ENCODE measurements around the gene CORO2A. TPM values are rescaled to one million over a fixed set of nuclear protein-coding genes. Genes with fewer than 3 reads are reported as not detected.

Gene CORO2A
- polyA plus RNA-seq, 1 of the 3 experiments (the other 2 are of a cell fraction): 2.3 TPM

DNA sequence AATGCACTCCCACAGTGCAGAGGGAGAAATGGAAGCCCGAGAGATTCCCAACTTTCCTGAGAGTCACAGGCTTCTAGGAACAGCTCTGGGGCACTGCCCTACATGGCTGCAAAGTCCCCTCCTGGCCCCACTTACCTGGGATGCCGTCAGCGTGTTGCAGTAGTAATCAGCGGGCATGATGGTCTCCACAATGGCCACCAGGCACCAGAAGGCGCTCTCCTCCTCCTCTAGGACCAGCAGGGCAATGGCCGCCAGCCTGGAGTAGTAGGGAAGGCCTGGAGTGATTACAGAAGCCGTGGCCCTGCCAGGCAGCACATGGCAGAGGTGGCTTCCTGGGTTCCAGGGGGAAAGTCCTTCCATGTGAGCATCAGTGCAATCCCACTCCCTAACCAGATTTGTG lies 10.7 kb upstream of the CORO2A start:
- Histone ChIP-seq H3K36me3 (replicated peaks in 1 of 2; ENCODE audit: control insufficient read depth in 1 of 2, insufficient read depth in 2 of 2, low read length in 1 of 2) (no peaks in the 10 kb centered on the region), H3K27ac (ENCODE audit: low read depth in 2 of 2, low read length in 1 of 2) (no peak overlapping the region), H3K4me2 (no peak overlapping the region), H3K79me2 (ENCODE audit: insufficient read depth) (no peaks in the 10 kb centered on the region), H3K9me3 (no peaks in the 10 kb centered on the region), H4K20me1 (ENCODE audit: insufficient read depth) (no peaks in the 10 kb centered on the region), H3K9me2 (no peaks in the 10 kb centered on the region), H3K4me3 (ENCODE audit: low read depth in 2 of 2, low read length in 1 of 2) (no peak overlapping the region), H2AFZ (ENCODE audit: low read depth) (no peak overlapping the region), H3K4me1 (ENCODE audit: control insufficient read depth in 1 of 2, insufficient read depth in 2 of 2, low read depth in 1 of 2, low read length in 1 of 2) (no peaks in the 10 kb centered on the region), H3K9ac (no peak overlapping the region), H3F3A (replicated peaks; ENCODE audit: insufficient read depth) (no peaks in the 10 kb centered on the region), H3K27me3 (ENCODE audit: insufficient read depth) (no peaks in the 10 kb centered on the region)
- 79% methylated on average over 7 of the region's 7 CpGs for whole genome bisulfite sequencing (ENCODE audit: low lambda C conversion rate)
- DNase-seq: no peak
- TF ChIP-seq MEF2A (IDR thresholded peaks at IDR 0.05; ENCODE audit: borderline replicate concordance, low read depth): no peak
- TF ChIP-seq FOXM1 (IDR thresholded peaks at IDR 0.05; ENCODE audit: low read depth): no peak
- TF ChIP-seq, protein P1, sequence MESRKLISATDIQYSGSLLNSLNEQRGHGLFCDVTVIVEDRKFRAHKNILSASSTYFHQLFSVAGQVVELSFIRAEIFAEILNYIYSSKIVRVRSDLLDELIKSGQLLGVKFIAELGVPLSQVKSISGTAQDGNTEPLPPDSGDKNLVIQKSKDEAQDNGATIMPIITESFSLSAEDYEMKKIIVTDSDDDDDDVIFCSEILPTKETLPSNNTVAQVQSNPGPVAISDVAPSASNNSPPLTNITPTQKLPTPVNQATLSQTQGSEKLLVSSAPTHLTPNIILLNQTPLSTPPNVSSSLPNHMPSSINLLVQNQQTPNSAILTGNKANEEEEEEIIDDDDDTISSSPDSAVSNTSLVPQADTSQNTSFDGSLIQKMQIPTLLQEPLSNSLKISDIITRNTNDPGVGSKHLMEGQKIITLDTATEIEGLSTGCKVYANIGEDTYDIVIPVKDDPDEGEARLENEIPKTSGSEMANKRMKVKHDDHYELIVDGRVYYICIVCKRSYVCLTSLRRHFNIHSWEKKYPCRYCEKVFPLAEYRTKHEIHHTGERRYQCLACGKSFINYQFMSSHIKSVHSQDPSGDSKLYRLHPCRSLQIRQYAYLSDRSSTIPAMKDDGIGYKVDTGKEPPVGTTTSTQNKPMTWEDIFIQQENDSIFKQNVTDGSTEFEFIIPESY (IDR thresholded peaks at IDR 0.05; ENCODE audit: borderline replicate concordance, low read depth): no peak
- ChIA-PET POLR2A (no interaction called here), CTCF (interaction anchor here (1.0 to 1.8 kb wide), 3 partner anchors 60 to 168 kb away, joined by 3 to 5 read pairs (median 4); partner anchors contain the start of gene TRIM14)

DNA sequence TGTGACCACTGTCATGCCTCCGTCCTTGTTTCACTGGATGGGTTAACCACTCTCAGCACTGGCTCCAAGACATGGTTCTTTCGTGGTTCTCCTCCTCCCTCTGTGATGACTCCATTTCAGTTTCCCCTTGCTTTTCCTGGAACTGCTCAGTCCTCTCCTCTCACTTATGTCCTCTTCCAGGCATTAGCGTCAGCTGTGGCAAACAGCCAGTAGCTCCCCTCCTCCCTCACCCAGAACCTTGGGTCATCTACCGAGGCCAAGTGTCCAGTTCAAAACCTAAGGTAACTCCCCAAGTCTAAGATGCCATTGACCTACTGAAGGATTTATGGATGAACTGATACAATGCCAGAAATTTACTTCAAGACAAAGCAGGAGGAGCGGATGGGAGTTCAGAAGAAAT lies 9.8 kb upstream of the CORO2A start:
- H3K9me2 ChIP-seq: no peaks in the 10 kb centered on the region
- no peak overlapping the region for H3K4me2 ChIP-seq
- TF ChIP-seq, protein P2, sequence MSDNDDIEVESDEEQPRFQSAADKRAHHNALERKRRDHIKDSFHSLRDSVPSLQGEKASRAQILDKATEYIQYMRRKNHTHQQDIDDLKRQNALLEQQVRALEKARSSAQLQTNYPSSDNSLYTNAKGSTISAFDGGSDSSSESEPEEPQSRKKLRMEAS (IDR thresholded peaks at IDR 0.05; ENCODE audit: low read depth): no peak
- TF ChIP-seq, protein P3, sequence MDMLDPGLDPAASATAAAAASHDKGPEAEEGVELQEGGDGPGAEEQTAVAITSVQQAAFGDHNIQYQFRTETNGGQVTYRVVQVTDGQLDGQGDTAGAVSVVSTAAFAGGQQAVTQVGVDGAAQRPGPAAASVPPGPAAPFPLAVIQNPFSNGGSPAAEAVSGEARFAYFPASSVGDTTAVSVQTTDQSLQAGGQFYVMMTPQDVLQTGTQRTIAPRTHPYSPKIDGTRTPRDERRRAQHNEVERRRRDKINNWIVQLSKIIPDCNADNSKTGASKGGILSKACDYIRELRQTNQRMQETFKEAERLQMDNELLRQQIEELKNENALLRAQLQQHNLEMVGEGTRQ (IDR thresholded peaks at IDR 0.05; ENCODE audit: borderline replicate concordance, low read depth, low read length): no peak
- TF ChIP-seq ELF1 (IDR thresholded peaks at IDR 0.05) (no peak), JUND (IDR thresholded peaks at IDR 0.05) (no peak), CHD2 (IDR thresholded peaks at IDR 0.05; ENCODE audit: low read length, partially characterized antibody) (no peak), FOSL2 (IDR thresholded peaks at IDR 0.05; ENCODE audit: borderline replicate concordance, low read depth) (no peak), FOXM1 (IDR thresholded peaks at IDR 0.05; ENCODE audit: low read depth) (no peak), NRF1 (IDR thresholded peaks at IDR 0.05; ENCODE audit: low read depth, low read length) (no peak), SMC3 (IDR thresholded peaks at IDR 0.05; ENCODE audit: low read depth, low read length) (no peak), EZH2phosphoT487 (IDR thresholded peaks at IDR 0.05; ENCODE audit: borderline replicate concordance, low read depth) (no peak)
- TF ChIP-seq, protein P1 (IDR thresholded peaks at IDR 0.05; ENCODE audit: borderline replicate concordance, low read depth): no peak
- TF ChIP-seq, protein P4, sequence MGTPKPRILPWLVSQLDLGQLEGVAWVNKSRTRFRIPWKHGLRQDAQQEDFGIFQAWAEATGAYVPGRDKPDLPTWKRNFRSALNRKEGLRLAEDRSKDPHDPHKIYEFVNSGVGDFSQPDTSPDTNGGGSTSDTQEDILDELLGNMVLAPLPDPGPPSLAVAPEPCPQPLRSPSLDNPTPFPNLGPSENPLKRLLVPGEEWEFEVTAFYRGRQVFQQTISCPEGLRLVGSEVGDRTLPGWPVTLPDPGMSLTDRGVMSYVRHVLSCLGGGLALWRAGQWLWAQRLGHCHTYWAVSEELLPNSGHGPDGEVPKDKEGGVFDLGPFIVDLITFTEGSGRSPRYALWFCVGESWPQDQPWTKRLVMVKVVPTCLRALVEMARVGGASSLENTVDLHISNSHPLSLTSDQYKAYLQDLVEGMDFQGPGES (IDR thresholded peaks at IDR 0.05; ENCODE audit: low read depth, low read length): no peak
- 84% methylated on average over 5 of the region's 5 CpGs for WGBS (ENCODE audit: low lambda C conversion rate)
- H3K4me3 ChIP-seq (ENCODE audit: low read depth in 2 of 2, low read length in 1 of 2): no peak overlapping the region
- H2AFZ ChIP-seq (ENCODE audit: low read depth): no peak overlapping the region
- no peak overlapping the region for H3K9ac ChIP-seq
- no peaks in the 10 kb centered on the region for H3K4me1 ChIP-seq (ENCODE audit: control insufficient read depth in 1 of 2, insufficient read depth in 2 of 2, low read depth in 1 of 2, low read length in 1 of 2)
- H3K27ac ChIP-seq (ENCODE audit: low read depth in 2 of 2, low read length in 1 of 2): no peak overlapping the region
- H3K36me3 ChIP-seq (replicated peaks in 1 of 2; ENCODE audit: control insufficient read depth in 1 of 2, insufficient read depth in 2 of 2, low read length in 1 of 2): no peaks in the 10 kb centered on the region
- no peaks in the 10 kb centered on the region for H3K9me3 ChIP-seq
- H4K20me1 ChIP-seq (ENCODE audit: insufficient read depth): no peaks in the 10 kb centered on the region
- DNase-seq: no peak
- H3F3A ChIP-seq (replicated peaks; ENCODE audit: insufficient read depth): no peaks in the 10 kb centered on the region
- H3K27me3 ChIP-seq (ENCODE audit: insufficient read depth): no peaks in the 10 kb centered on the region
- ChIA-PET POLR2A (no interaction called here), CTCF (interaction anchor here (1.0 to 1.8 kb wide), 8 partner anchors 9 to 167 kb away, joined by 3 to 5 read pairs (median 3); partner anchors contain the start of gene TRIM14)
- no peaks in the 10 kb centered on the region for H3K79me2 ChIP-seq (ENCODE audit: insufficient read depth)
